GM23338 (cell line): ENCODE measurements around the gene ANAPC4. TPM values are rescaled to one million over a fixed set of nuclear protein-coding genes. Genes with fewer than 3 reads are reported as not detected.

ENCODE experiments used
- ATAC-seq: fragments of 200-7000 bp; cut with Tn5 transposase; 3 replicates; pipeline ENCODE4 v1.9.1; 2020
- DNase-seq: peaks from one replicate; pipeline ENCODE4 v3.0.0-alpha.2; 2015; ENCODE audit warnings: low spot score
- H2AFZ ChIP-seq: fragments of 200-600 bp; sonication (generic); 2 replicates; pipeline ENCODE4 v1.8.0; 2016; ENCODE audit warnings: antibody characterized with exemption, mild to moderate bottlenecking, moderate library complexity
- H3F3A ChIP-seq: fragments of 200-600 bp; sonication (generic); replicated peaks from 2 replicates; pipeline ENCODE4 v1.8.0; 2017; ENCODE audit warnings: antibody characterized with exemption, mixed run types, low read depth
- H3K27ac ChIP-seq: fragments of 200-600 bp; sonication (generic); 2 replicates; pipeline ENCODE4 v1.6.1; 2016; ENCODE audit warnings: low read depth
- H3K27me3 ChIP-seq: fragments of 200-600 bp; sonication (generic); 2 replicates; pipeline ENCODE4 v1.8.0; 2016; ENCODE audit warnings: mild to moderate bottlenecking, mixed run types, moderate library complexity; ENCODE audit not compliant: insufficient read depth
- H3K36me3 ChIP-seq: fragments of 200-600 bp; sonication (generic); 2 replicates; pipeline ENCODE4 v1.8.0; 2016; ENCODE audit warnings: mild to moderate bottlenecking; ENCODE audit not compliant: insufficient read depth
- H3K4me1 ChIP-seq: fragments of 200-600 bp; sonication (generic); 2 replicates; pipeline ENCODE4 v1.8.0; 2016; ENCODE audit warnings: mild to moderate bottlenecking, moderate library complexity; ENCODE audit not compliant: insufficient read depth
- H3K4me2 ChIP-seq: fragments of 200-600 bp; sonication (generic); 2 replicates; pipeline ENCODE4 v1.7.1; 2017; ENCODE audit warnings: mixed run types
- H3K4me3 ChIP-seq: fragments of 200-600 bp; sonication (generic); 2 replicates; pipeline ENCODE4 v1.6.1; 2016; ENCODE audit warnings: mixed run types
- H3K79me2 ChIP-seq: fragments of 200-600 bp; sonication (generic); replicated peaks from 2 replicates; pipeline ENCODE4 v1.8.0; 2017; ENCODE audit warnings: mild to moderate bottlenecking; ENCODE audit not compliant: insufficient read depth
- H3K9me2 ChIP-seq: fragments of 200-600 bp; sonication (generic); 2 replicates; pipeline ENCODE4 v1.8.0; 2017; ENCODE audit not compliant: insufficient read depth
- H4K20me1 ChIP-seq: fragments of 200-600 bp; sonication (generic); replicated peaks from 2 replicates; pipeline ENCODE4 v1.8.0; 2017; ENCODE audit warnings: mild to moderate bottlenecking; ENCODE audit not compliant: insufficient read depth
- H3K27ac Mint-ChIP-seq: 2 replicates; pipeline ENCODE4 v1.8.0; 2020; ENCODE audit warnings: inconsistent platforms, mild to moderate bottlenecking, moderate library complexity, mixed read lengths
- H3K27me3 Mint-ChIP-seq: 3 replicates; pipeline ENCODE4 v1.8.0; 2022; ENCODE audit warnings: low read depth, mild to moderate bottlenecking, moderate library complexity, mixed read lengths, inconsistent platforms; ENCODE audit not compliant: insufficient read depth, poor library complexity
- H3K36me3 Mint-ChIP-seq: 3 replicates; pipeline ENCODE4 v1.8.0; 2021; ENCODE audit warnings: low read depth, mild to moderate bottlenecking, inconsistent platforms, moderate library complexity, mixed read lengths
- H3K4me1 Mint-ChIP-seq: 3 replicates; pipeline ENCODE4 v1.8.0; 2020; ENCODE audit warnings: mild to moderate bottlenecking, inconsistent platforms, mixed read lengths
- H3K4me3 Mint-ChIP-seq: 3 replicates; pipeline ENCODE4 v1.8.0; 2021; ENCODE audit warnings: moderate library complexity, mild to moderate bottlenecking, inconsistent platforms, mixed read lengths
- H3K9me3 Mint-ChIP-seq: 3 replicates; pipeline ENCODE4 v1.8.0; 2020; ENCODE audit warnings: moderate library complexity, mild to moderate bottlenecking, inconsistent platforms, mixed read lengths
- CREB1 ChIP-seq: fragments of 250-450 bp; sonication (Bioruptor Pico); IDR thresholded peaks from 2 replicates; pipeline ENCODE4 v1.5.0; 2020; ENCODE audit warnings: low read depth, mild to moderate bottlenecking, moderate library complexity
- CTCF ChIP-seq, 2 experiments: fragments of 200-600 bp in 1 of 2; sonication (generic) in 1 of 2; conservative IDR thresholded peaks; 2 replicates each; pipeline versions ENCODE4 v1.5.1 to v1.6.1; 2016 to 2017; ENCODE audit warnings: antibody characterized with exemption in 2 of 2, low read depth in 2 of 2, mild to moderate bottlenecking in 2 of 2, moderate library complexity in 1 of 2
- ETS1 ChIP-seq: IDR thresholded peaks from 2 replicates; pipeline ENCODE4 v1.6.1; 2016; ENCODE audit warnings: antibody characterized with exemption
- EZH2 ChIP-seq: fragments of 200-600 bp; sonication (generic); IDR thresholded peaks from one replicate; pipeline ENCODE4 v1.8.0; 2017; ENCODE audit warnings: antibody characterized with exemption, mild to moderate bottlenecking, low read depth; ENCODE audit not compliant: unreplicated experiment
- EZH2phosphoT487 ChIP-seq: fragments of 200-600 bp; sonication (generic); IDR thresholded peaks from one replicate; pipeline ENCODE4 v1.8.1; 2018; ENCODE audit warnings: antibody characterized with exemption; ENCODE audit not compliant: unreplicated experiment
- JUNB ChIP-seq: IDR thresholded peaks from one replicate; pipeline ENCODE4 v1.6.1; 2016; ENCODE audit warnings: antibody characterized with exemption; ENCODE audit not compliant: unreplicated experiment
- NANOG ChIP-seq: IDR thresholded peaks from 2 replicates; pipeline ENCODE4 v1.6.1; 2016; ENCODE audit warnings: antibody characterized with exemption, borderline replicate concordance
- POLR2AphosphoS5 ChIP-seq: IDR thresholded peaks from 2 replicates; pipeline ENCODE4 v1.6.1; 2016; ENCODE audit warnings: antibody characterized with exemption, low read depth
- STAT1 ChIP-seq: IDR thresholded peaks from one replicate; pipeline ENCODE4 v1.6.1; 2016; ENCODE audit warnings: antibody characterized with exemption; ENCODE audit not compliant: unreplicated experiment
- ZNF114 ChIP-seq: fragments of 250-450 bp; sonication (Bioruptor Pico); IDR thresholded peaks from 2 replicates; pipeline ENCODE4 v1.5.0; 2020; ENCODE audit warnings: mild to moderate bottlenecking, moderate library complexity
- ZNF331 ChIP-seq: fragments of 250-450 bp; sonication (Bioruptor Pico); IDR thresholded peaks from 2 replicates; pipeline ENCODE4 v1.5.0; 2020; ENCODE audit warnings: low read depth, mild to moderate bottlenecking, moderate library complexity
- ZNF462 ChIP-seq: fragments of 250-450 bp; sonication (Bioruptor Pico); IDR thresholded peaks from 2 replicates; pipeline ENCODE4 v1.5.0; 2020; ENCODE audit warnings: mild to moderate bottlenecking, moderate library complexity
- polyA plus RNA-seq: library from polyadenylated mRNA; unstranded; fragments of >200 nt; fragmentation: Nextera tagmentation; extraction: Ambion mirVana; gene quantifications from 2 replicates; pipeline ENCODE4 v1.2.1, GENCODE V29; 2016
- total RNA-seq: library from RNA; depleted of rRNA; stranded (reverse); fragments of >200 nt; shearing (Covaris generic); gene quantifications from 2 replicates; pipeline ENCODE4 v1.2.3, GENCODE V29; 2014
- TF ChIP-seq, protein P1 (sequence below): IDR thresholded peaks from one replicate; pipeline ENCODE4 v1.6.1; 2018; ENCODE audit warnings: antibody characterized with exemption; ENCODE audit not compliant: unreplicated experiment

The ANAPC4 gene
- total and polyA plus RNA-seq, 2 experiments from 2014 or later: 34.3 to 46.2 TPM

DNA sequence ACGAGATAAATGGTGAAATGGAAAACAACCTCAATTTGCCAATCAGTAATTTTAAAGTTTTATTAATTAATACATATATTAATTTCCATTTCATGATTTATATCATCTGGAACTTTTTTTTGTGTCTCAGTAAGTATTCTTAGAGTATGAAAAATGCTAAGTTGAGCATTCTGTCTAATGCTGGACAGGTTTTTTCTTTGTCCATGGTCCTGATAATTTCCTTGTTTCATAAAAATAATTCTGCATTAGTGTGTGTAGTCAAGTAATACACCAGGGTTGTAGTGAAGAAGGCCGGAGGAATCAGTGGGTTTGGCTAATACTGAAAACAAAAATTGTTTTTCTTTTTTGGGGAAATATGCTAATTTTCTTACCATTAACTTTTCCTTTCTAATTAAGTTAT lies 9.9 kb downstream of the ANAPC4 start:
- H3K4me1 ChIP-seq: no peaks in the 10 kb centered on the region
- H3K27ac ChIP-seq: no peak overlapping the region
- no peaks in the 10 kb centered on the region for H3F3A ChIP-seq
- no peaks in the 10 kb centered on the region for H3K4me1 Mint-ChIP-seq
- ATAC-seq: no peak
- TF ChIP-seq, protein P1, sequence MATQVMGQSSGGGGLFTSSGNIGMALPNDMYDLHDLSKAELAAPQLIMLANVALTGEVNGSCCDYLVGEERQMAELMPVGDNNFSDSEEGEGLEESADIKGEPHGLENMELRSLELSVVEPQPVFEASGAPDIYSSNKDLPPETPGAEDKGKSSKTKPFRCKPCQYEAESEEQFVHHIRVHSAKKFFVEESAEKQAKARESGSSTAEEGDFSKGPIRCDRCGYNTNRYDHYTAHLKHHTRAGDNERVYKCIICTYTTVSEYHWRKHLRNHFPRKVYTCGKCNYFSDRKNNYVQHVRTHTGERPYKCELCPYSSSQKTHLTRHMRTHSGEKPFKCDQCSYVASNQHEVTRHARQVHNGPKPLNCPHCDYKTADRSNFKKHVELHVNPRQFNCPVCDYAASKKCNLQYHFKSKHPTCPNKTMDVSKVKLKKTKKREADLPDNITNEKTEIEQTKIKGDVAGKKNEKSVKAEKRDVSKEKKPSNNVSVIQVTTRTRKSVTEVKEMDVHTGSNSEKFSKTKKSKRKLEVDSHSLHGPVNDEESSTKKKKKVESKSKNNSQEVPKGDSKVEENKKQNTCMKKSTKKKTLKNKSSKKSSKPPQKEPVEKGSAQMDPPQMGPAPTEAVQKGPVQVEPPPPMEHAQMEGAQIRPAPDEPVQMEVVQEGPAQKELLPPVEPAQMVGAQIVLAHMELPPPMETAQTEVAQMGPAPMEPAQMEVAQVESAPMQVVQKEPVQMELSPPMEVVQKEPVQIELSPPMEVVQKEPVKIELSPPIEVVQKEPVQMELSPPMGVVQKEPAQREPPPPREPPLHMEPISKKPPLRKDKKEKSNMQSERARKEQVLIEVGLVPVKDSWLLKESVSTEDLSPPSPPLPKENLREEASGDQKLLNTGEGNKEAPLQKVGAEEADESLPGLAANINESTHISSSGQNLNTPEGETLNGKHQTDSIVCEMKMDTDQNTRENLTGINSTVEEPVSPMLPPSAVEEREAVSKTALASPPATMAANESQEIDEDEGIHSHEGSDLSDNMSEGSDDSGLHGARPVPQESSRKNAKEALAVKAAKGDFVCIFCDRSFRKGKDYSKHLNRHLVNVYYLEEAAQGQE: no peak
- TF ChIP-seq ZNF114 (CRISPR knock-in tag) (no peak), POLR2AphosphoS5 (no peak), CREB1 (CRISPR knock-in tag) (no peak), CTCF (conservative IDR thresholded peaks at IDR 0.05; ENCODE audit: low read depth in 2 of 2) (no peak), ETS1 (no peak), JUNB (no peak), ZNF462 (CRISPR knock-in tag) (no peak), ZNF331 (CRISPR knock-in tag) (no peak), NANOG (no peak), EZH2 (no peak), EZH2phosphoT487 (no peak), STAT1 (no peak)
- no peaks in the 10 kb centered on the region for H3K9me2 ChIP-seq
- H3K27me3 ChIP-seq: no peaks in the 10 kb centered on the region
- peaks cover 2% of the 10 kb centered on the region for H3K27me3 Mint-ChIP-seq
- no peak overlapping the region for H3K4me2 ChIP-seq
- no peak overlapping the region for H3K4me3 ChIP-seq
- H3K4me3 Mint-ChIP-seq: no peak overlapping the region
- H3K9me3 Mint-ChIP-seq: no peaks in the 10 kb centered on the region
- H3K36me3 ChIP-seq: peaks cover 32% of the 10 kb centered on the region; the same call in 1 of the 2 replicates
- H2AFZ ChIP-seq: no peak overlapping the region
- no peaks in the 10 kb centered on the region; the same call in 1 of the 2 replicates for H4K20me1 ChIP-seq
- DNase-seq: no peak
- H3K27ac Mint-ChIP-seq: no peak overlapping the region
- peaks cover 5% of the 10 kb centered on the region; the same call in 1 of the 2 replicates for H3K79me2 ChIP-seq
- peaks cover 55% of the 10 kb centered on the region; the same call in 2 of the 3 replicates for H3K36me3 Mint-ChIP-seq
